Activated T-cell treated with anti-CD3 and anti-CD28 coated beads, Interleukin-2, amount 50 U/mL, for 4 hours (primary cell): ENCODE results near the gene AGFG1. TPM values are rescaled to one million over a fixed set of nuclear protein-coding genes. Genes with fewer than 3 reads are reported as not detected.

Experiments used
- ATAC-seq, 2 donors: fragments of 200-7000 bp; cut with Tn5 transposase; one replicate each; pipeline ENCODE4 v1.10.0; 2021
- DNase-seq: peaks from one replicate; pipeline ENCODE4 v3.0.0-alpha.2; 2020
- H3K27me3 Mint-ChIP-seq: one replicate; pipeline ENCODE4 v1.8.0; 2021; ENCODE audit warnings: low read depth, mixed read lengths
- H3K36me3 Mint-ChIP-seq: one replicate; pipeline ENCODE4 v1.8.0; 2022; ENCODE audit warnings: mixed read lengths; ENCODE audit not compliant: insufficient read depth
- H3K4me1 Mint-ChIP-seq: one replicate; pipeline ENCODE4 v1.8.0; 2021; ENCODE audit warnings: low read depth, mixed read lengths
- H3K4me3 Mint-ChIP-seq: one replicate; pipeline ENCODE4 v1.8.0; 2021; ENCODE audit warnings: mild to moderate bottlenecking, moderate library complexity, mixed read lengths
- H3K9me3 Mint-ChIP-seq: one replicate; pipeline ENCODE4 v1.8.0; 2021; ENCODE audit warnings: mixed read lengths
- total RNA-seq, 3 donors: library from RNA; stranded (reverse); gene quantifications; one replicate each; pipeline ENCODE4 v1.2.1, GENCODE V29; 2021

The AGFG1 gene
- total RNA-seq, result 100 to 1,000 TPM; 200 to 228 (median 213) TPM

GRCh38 chr2:227471924-227472264, at the start of gene AGFG1:
AGFG1 (plus strand) TSS chr2:227472156; CDS start chr2:227472422, 266 bp downstream.
- no peaks in the 10 kb centered on the region for H3K9me3 Mint-ChIP-seq
- peaks cover 42% of the 10 kb centered on the region for H3K4me1 Mint-ChIP-seq
- no peaks in the 10 kb centered on the region for H3K27me3 Mint-ChIP-seq
- H3K36me3 Mint-ChIP-seq, result peaks cover 4% of the 10 kb centered on the region
- peak; percentile 87 for DNase-seq
- peak; percentile 84 to 87 for ATAC-seq
- peak within 1 kb of the TSS; percentile 93 for H3K4me3 Mint-ChIP-seq

GRCh38 chr2:227423656-227424499, 48.1 kb upstream of the AGFG1 start:
- Mint-ChIP-seq H3K4me1 (no peaks in the 10 kb centered on the region), H3K9me3 (no peaks in the 10 kb centered on the region), H3K36me3 (no peaks in the 10 kb centered on the region), H3K4me3 (no peak overlapping the region), H3K27me3 (no peaks in the 10 kb centered on the region)
- DNase-seq (no peak), ATAC-seq (no peak)

DNA sequence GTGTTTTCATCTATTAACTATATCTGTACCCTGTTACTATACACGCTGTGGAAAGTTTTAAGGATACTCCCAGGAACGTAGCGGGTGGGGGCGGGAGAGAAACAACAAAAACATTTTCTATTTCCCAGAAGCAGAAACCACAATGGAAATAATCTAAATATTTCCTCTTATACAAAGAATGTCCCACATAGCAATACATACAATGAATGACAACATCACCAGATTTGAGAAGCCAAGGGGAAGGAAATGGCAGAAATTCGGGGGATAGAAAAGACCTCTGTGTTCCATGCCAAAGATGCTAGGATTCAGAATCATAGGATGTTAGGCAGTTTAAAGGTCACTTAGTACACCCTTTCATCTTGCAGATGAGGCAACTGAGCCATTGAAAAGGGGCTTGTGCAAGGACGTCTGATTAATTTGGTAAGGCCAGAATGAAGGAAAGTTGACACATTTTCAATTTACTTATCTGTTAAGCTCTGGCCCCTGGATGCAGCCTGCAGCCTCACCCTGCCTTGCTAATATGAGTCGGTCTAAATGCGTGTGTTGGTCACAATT, 43.1 kb upstream of the AGFG1 start:
- ATAC-seq (no peak), DNase-seq (no peak)
- Mint-ChIP-seq H3K27me3 (no peaks in the 10 kb centered on the region), H3K36me3 (no peaks in the 10 kb centered on the region), H3K4me3 (no peak overlapping the region), H3K9me3 (peaks cover 15% of the 10 kb centered on the region), H3K4me1 (no peaks in the 10 kb centered on the region)

DNA sequence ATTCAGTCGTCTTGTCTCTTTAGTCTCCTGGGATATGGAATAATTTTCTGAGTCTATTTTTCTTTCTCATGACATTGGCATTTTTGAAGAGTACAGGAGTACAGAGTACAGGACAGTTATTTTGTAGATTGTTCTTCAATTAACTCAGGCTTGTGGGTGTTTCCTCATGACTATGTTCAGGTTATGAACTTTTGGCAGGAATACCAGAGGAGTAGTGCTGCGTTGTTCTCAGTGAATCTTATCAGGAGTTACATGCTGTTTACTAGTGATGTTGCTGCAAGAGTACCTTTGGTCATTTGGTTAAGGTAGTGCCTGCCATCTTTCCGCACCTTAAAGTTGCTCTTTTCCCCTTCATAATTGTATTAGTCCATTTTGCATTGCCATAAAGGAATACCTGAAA, 41.3 kb upstream of the AGFG1 start:
- no peak for ATAC-seq
- Mint-ChIP-seq H3K4me3 (no peak overlapping the region), H3K27me3 (no peaks in the 10 kb centered on the region), H3K4me1 (no peaks in the 10 kb centered on the region), H3K9me3 (peaks cover 15% of the 10 kb centered on the region), H3K36me3 (no peaks in the 10 kb centered on the region)
- no peak for DNase-seq

DNA sequence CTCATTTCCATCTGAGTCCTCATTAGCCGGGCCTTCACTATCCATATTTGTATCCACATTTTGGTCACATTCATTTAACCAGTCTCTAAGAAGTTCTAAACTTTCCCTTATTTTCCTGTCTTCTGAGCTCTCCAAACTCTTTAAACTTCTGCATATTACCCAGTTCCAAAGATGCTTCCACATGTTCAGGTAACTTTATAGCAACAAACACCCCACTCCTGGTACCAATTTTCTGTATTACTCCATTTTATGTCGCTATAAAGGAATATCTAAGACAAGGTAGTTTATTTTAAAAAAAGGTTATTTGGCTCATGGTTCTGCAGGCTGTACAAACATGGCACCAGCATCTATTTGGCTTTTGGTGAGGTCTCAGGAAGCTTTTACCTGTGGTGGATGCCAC, 38.8 kb upstream of the AGFG1 start:
- Mint-ChIP-seq H3K36me3 (no peaks in the 10 kb centered on the region), H3K4me1 (no peaks in the 10 kb centered on the region), H3K27me3 (no peaks in the 10 kb centered on the region), H3K4me3 (no peak overlapping the region), H3K9me3 (peaks cover 15% of the 10 kb centered on the region)
- ATAC-seq, result no peak
- no peak for DNase-seq

GRCh38 chr2:227436436-227437174, 35.4 kb upstream of the AGFG1 start:
- H3K27me3 Mint-ChIP-seq, result no peaks in the 10 kb centered on the region
- H3K4me3 Mint-ChIP-seq, result no peak overlapping the region
- DNase-seq, result no peak
- no peaks in the 10 kb centered on the region for H3K4me1 Mint-ChIP-seq
- ATAC-seq, result no peak
- peaks cover 11% of the 10 kb centered on the region for H3K9me3 Mint-ChIP-seq
- H3K36me3 Mint-ChIP-seq, result no peaks in the 10 kb centered on the region

DNA sequence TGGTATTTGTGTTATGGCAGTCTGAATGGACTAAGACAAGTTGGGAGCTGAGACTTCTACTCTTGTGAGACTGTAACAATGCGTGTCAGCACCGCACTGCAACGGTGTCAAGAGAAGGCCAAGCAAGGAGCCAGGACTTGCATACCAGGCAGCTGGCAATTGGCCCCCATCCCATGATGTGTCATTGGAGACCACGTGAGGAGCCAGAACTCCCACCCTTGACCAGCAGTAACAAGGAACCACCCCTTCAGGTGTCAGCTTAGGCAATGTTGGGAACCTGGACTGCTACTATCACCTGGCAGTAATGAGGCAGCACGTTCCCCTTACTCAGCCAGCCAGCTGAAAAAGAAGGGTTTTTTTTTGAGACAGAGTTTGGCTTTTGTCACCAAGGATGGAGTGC, 32.7 kb upstream of the AGFG1 start:
- Mint-ChIP-seq H3K27me3 (no peaks in the 10 kb centered on the region), H3K9me3 (no peaks in the 10 kb centered on the region), H3K4me1 (no peaks in the 10 kb centered on the region), H3K4me3 (no peak overlapping the region), H3K36me3 (no peaks in the 10 kb centered on the region)
- ATAC-seq (no peak), DNase-seq (no peak)

- Mint-ChIP-seq H3K27me3 (no peaks in the 10 kb centered on the region), H3K9me3 (no peaks in the 10 kb centered on the region), H3K4me3 (no peak overlapping the region), H3K36me3 (no peaks in the 10 kb centered on the region), H3K4me1 (no peaks in the 10 kb centered on the region)
- no peak for DNase-seq
- ATAC-seq, result no peak
Observed at GRCh38 chr2:227442639-227443038, 29.3 kb upstream of the AGFG1 start.

DNA sequence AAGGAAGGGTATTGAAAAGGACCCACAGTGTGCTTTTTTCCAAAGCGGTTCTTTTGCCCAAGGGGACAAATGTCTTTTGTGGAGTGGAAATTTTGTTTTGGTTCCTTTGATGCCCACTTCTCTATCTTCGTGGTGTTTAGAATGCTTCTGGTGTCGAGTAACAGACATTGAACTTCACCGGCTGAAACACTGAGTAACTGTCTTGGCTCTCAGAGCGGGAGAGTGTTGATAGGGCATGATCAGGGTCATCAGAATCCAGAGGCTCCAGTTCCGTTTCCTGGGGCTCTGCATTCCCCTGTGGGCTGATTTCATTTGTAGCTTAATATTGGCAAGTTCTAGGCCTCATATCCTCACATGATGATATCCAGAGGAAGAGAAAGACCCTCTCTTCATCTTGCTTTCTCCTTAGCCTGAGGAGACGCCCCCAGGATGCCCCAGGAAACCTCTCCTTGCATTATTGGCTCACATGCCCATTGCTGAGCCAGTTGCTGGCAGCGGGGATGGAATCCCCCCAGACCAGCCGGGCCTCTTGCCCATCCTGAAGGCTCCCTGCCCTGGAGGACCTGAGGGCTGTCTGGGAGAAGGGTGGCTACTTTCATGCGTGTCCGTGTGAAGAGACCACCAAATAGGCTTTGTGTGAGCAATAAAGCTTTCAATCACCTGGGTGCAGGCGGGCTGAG, 27.9 kb upstream of the AGFG1 start:
- ATAC-seq (no peak), DNase-seq (no peak)
- Mint-ChIP-seq H3K27me3 (no peaks in the 10 kb centered on the region), H3K9me3 (no peaks in the 10 kb centered on the region), H3K36me3 (no peaks in the 10 kb centered on the region), H3K4me3 (no peak overlapping the region), H3K4me1 (no peaks in the 10 kb centered on the region)

GRCh38 chr2:227447606-227448005, 24.4 kb upstream of the AGFG1 start:
- Mint-ChIP-seq H3K27me3 (no peaks in the 10 kb centered on the region), H3K36me3 (no peaks in the 10 kb centered on the region), H3K9me3 (no peaks in the 10 kb centered on the region), H3K4me3 (no peak overlapping the region), H3K4me1 (no peaks in the 10 kb centered on the region)
- DNase-seq (no peak), ATAC-seq (no peak)

DNA sequence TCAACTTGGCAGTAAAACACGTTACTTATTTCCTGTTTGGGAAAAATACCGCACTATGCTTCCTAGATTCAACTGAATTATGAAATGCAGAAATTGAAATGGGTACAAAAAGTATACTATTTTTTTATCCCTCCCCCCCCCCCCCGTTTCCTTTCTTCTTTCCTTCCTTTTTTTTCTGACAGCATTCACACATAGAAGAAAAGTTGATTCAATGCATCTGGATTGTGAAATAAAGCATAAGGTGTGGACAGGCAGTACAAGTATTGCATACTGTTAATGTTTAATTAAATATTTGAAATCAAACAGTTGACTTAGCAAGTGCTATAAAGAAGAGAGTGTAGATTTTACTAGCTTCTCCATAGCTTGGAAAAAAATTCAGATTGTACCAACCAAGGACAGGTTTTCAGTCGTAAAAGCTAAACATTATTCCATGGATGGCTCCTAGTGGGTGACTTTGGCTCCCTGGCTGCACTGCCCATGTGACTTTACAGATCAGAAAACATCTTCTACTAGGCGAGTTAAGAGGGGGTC, 21.6 kb upstream of the AGFG1 start:
- no peaks in the 10 kb centered on the region for H3K27me3 Mint-ChIP-seq
- DNase-seq, result no peak
- peaks cover 6% of the 10 kb centered on the region for H3K4me1 Mint-ChIP-seq
- H3K9me3 Mint-ChIP-seq, result no peaks in the 10 kb centered on the region
- no peak for ATAC-seq
- no peak overlapping the region for H3K4me3 Mint-ChIP-seq
- no peaks in the 10 kb centered on the region for H3K36me3 Mint-ChIP-seq

- DNase-seq (no peak), ATAC-seq (no peak)
- Mint-ChIP-seq H3K4me3 (no peak overlapping the region), H3K4me1 (peaks cover 8% of the 10 kb centered on the region), H3K36me3 (no peaks in the 10 kb centered on the region), H3K9me3 (no peaks in the 10 kb centered on the region), H3K27me3 (no peaks in the 10 kb centered on the region)
Observed at GRCh38 chr2:227450926-227451654, 20.9 kb upstream of the AGFG1 start.

- no peaks in the 10 kb centered on the region for H3K9me3 Mint-ChIP-seq
Observed at GRCh38 chr2:227451655-227451992, 20.3 kb upstream of the AGFG1 start.

DNA sequence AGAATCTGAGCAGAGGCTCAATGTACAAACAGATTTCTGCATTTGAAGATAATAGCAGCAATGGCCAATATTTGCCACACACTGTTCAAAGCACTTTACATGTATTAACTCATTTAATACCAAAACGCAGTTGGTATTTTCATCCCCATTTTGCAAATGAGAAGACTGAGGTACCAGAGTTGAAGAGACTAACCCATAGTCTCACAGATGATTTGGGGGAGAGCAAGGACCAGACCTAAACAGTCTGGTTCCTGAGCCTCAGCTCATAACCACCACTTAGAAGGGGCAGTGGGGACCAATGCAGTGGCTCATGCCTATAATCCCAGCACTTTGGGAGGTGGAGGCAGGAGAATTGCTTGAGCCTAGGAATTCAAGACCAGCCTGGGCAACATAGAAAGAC, 18.1 kb upstream of the AGFG1 start:
- no peak for DNase-seq
- H3K9me3 Mint-ChIP-seq, result no peaks in the 10 kb centered on the region
- ATAC-seq, result no peak
- H3K36me3 Mint-ChIP-seq, result no peaks in the 10 kb centered on the region
- no peak overlapping the region for H3K4me3 Mint-ChIP-seq
- H3K27me3 Mint-ChIP-seq, result no peaks in the 10 kb centered on the region
- H3K4me1 Mint-ChIP-seq, result peaks cover 19% of the 10 kb centered on the region

More at GRCh38 chr2:227451655-227451992, 20.3 kb upstream of the AGFG1 start:
- H3K36me3 Mint-ChIP-seq, result no peaks in the 10 kb centered on the region
- peaks cover 9% of the 10 kb centered on the region for H3K4me1 Mint-ChIP-seq
- DNase-seq, result no peak
- H3K27me3 Mint-ChIP-seq, result no peaks in the 10 kb centered on the region
- ATAC-seq, result no peak
- no peak overlapping the region for H3K4me3 Mint-ChIP-seq
